Skeletal muscle tissue (tissue), 5 donors: ENCODE data around the gene ZYX. TPM values are rescaled to one million over a fixed set of nuclear protein-coding genes. Genes with fewer than 3 reads are reported as not detected.

Experiments used
- H3K27ac ChIP-seq: one replicate; pipeline ENCODE4 v1.7.0; 2013; ENCODE audit warnings: mild to moderate bottlenecking, low read depth, low read length, inconsistent platforms
- H3K27me3 ChIP-seq, 3 donors: one replicate each; pipeline ENCODE4 v1.7.0; 2013; ENCODE audit warnings: low read length in 3 of 3; ENCODE audit not compliant: control insufficient read depth in 3 of 3, insufficient read depth in 3 of 3
- H3K36me3 ChIP-seq, 3 donors: one replicate each; pipeline ENCODE4 v1.7.0; 2013; ENCODE audit warnings: low read length in 3 of 3; ENCODE audit not compliant: control insufficient read depth in 3 of 3, insufficient read depth in 3 of 3
- H3K4me1 ChIP-seq, 3 donors: one replicate each; pipeline ENCODE4 v1.7.0; 2013; ENCODE audit warnings: low read length in 3 of 3, mild to moderate bottlenecking in 3 of 3; ENCODE audit not compliant: control insufficient read depth in 3 of 3, insufficient read depth in 3 of 3
- H3K4me3 ChIP-seq, 3 donors: one replicate each; pipeline ENCODE4 v1.7.0; 2013; ENCODE audit warnings: low read length in 3 of 3
- H3K9ac ChIP-seq, 3 donors: one replicate each; pipeline ENCODE4 v1.7.0; 2013; ENCODE audit warnings: low read length in 3 of 3, mild to moderate bottlenecking in 3 of 3, moderate library complexity in 2 of 3, low read depth in 1 of 3
- H3K9me3 ChIP-seq, 3 donors: one replicate each; pipeline ENCODE4 v1.7.0; 2013; ENCODE audit warnings: low read length in 3 of 3; ENCODE audit not compliant: control insufficient read depth in 3 of 3
- small RNA-seq: library from RNA; depleted of rRNA; stranded (forward); fragments of <200 nt; gene quantifications from one replicate; pipeline ENCODE3, GENCODE V24; 2014
- total RNA-seq: library from RNA; depleted of rRNA; stranded (reverse); fragments of >200 nt; gene quantifications from one replicate; pipeline ENCODE4 v1.2.3, GENCODE V29; 2014
- donor health status: Osteomylitis.

The ZYX gene
- total RNA-seq, 1 donor from 2014 or later, result 17.7 TPM

DNA sequence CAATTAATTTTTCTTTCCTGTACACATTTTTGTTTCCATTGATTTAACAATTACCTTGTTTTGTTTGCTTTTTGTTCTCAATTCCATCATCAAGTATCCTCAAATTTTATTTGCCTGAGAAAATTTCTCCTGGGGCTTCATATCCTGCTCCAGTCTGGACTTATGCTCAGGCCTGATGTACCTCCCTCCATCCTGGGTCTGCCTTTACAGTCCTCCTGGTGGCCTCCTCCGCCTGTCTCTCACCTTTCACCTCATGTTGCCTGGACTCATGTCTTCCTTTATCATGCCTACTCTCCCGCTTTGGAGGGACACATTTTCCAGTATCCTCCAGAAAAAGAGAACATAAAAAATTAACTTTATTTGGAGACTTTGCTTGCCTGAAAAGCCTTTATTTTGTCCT is 50.0 kb downstream of the ZYX start:
- no peak overlapping the region for H3K27ac ChIP-seq

DNA sequence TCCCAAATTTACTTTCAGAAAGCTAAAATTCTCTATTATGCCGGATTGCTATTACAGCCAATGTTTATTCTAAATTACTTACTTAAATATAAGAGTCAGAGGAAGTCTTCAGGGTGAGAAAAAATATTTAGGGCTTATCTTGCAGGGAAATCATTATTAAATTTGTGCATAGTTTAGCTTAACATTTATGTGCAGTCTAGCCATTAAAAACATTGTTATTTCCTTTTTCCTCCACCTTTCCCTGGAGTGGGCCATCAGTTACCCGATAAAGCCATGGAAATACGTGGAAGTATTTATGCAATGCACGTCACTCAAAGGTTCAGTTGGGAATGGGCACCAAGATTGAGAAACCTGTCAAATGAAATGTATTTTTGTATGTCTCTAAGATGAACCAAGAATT is 52.6 kb downstream of the ZYX start:
- Histone ChIP-seq H3K27me3 (no peaks in the 10 kb centered on the region), H3K4me1 (no peaks in the 10 kb centered on the region), H3K9ac (no peak overlapping the region), H3K36me3 (no peaks in the 10 kb centered on the region), H3K4me3 (no peak overlapping the region), H3K9me3 (no peaks in the 10 kb centered on the region), H3K27ac (no peak overlapping the region)

More for the DNA sequence above, 50.0 kb downstream of the ZYX start:
- Histone ChIP-seq H3K4me1 (no peaks in the 10 kb centered on the region), H3K36me3 (no peaks in the 10 kb centered on the region), H3K4me3 (no peak overlapping the region), H3K27me3 (no peaks in the 10 kb centered on the region), H3K9me3 (no peaks in the 10 kb centered on the region), H3K9ac (no peak overlapping the region)

DNA sequence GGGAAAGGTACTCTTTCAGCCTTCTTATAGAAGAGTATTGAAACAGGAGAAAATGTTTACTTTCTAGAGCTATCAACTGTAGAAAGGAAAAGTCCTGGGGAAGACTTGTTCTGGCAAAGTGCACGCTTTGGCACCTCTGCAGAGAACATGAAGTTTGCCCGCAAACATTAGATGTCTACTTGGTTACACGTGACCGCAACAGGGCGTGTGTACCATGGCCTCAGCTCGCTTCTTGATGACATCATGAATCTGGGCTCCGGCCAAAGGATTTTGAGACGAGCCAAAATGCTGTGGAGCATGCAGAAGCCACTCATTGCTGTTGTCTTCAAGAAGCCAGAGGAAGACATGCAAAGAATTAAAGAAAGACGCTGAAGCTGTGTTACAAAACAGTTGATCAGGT is 53.5 kb downstream of the ZYX start:
- Histone ChIP-seq H3K9ac (no peak overlapping the region), H3K36me3 (no peaks in the 10 kb centered on the region), H3K4me1 (no peaks in the 10 kb centered on the region), H3K9me3 (no peaks in the 10 kb centered on the region), H3K27me3 (no peaks in the 10 kb centered on the region), H3K27ac (no peak overlapping the region), H3K4me3 (no peak overlapping the region)

DNA sequence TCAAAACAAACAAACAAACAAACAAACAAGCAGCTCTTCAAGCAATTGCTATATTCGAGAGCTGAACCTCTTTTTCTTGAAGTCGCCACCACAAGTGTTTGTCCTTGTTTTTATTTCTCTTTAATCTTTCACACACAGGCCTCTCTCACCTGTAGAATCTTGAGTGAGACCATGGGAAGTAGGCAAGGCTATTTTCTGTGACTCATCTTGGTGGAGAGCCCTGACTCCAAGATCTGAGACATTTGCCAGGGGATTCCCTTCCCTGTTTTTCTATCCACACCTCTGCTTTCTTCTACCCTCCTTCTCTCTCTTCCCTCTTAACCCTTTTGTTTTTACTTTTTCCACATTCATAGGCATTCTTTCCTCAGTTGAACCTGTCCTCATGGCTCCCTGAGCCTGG is 54.1 kb downstream of the ZYX start:
- no peaks in the 10 kb centered on the region for H3K36me3 ChIP-seq
- no peak overlapping the region for H3K4me3 ChIP-seq
- H3K4me1 ChIP-seq, result no peaks in the 10 kb centered on the region
- no peak overlapping the region for H3K27ac ChIP-seq
- H3K27me3 ChIP-seq, result no peaks in the 10 kb centered on the region
- H3K9ac ChIP-seq, result no peak overlapping the region
- H3K9me3 ChIP-seq, result no peaks in the 10 kb centered on the region

DNA sequence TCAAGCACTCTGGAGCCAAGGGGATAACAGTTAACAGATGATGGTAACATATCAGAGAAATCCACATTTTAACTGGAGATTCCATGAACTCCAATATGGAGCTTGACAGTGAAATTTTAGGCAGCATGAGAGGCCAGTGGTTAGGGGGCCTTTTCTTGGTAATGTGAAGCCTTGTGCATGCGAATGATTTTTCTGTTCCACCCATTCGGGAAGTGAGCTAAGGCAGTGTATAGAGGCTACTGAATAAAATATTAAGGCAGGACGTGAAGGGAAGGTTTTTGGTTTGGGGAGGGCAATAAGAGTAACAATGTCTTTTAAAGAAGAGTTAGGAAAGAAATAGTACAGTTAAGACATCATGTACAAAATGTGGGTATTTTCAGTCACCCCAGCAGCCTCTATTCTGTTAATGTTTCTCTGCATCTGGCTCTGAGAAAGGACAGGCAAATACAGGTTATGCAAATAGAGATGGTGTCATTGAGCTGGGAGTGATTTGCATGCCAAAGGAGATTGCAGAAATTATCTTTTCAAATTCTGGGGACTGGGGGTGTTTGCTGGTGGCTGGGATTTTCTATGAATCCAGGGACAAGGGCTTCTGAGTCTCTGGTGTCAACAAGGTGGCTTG is 55.3 kb downstream of the ZYX start:
- no peak overlapping the region for H3K27ac ChIP-seq
- no peaks in the 10 kb centered on the region for H3K4me1 ChIP-seq
- no peaks in the 10 kb centered on the region for H3K27me3 ChIP-seq
- H3K9ac ChIP-seq, result no peak overlapping the region
- no peaks in the 10 kb centered on the region for H3K9me3 ChIP-seq
- H3K36me3 ChIP-seq, result no peaks in the 10 kb centered on the region
- H3K4me3 ChIP-seq, result no peak overlapping the region

DNA sequence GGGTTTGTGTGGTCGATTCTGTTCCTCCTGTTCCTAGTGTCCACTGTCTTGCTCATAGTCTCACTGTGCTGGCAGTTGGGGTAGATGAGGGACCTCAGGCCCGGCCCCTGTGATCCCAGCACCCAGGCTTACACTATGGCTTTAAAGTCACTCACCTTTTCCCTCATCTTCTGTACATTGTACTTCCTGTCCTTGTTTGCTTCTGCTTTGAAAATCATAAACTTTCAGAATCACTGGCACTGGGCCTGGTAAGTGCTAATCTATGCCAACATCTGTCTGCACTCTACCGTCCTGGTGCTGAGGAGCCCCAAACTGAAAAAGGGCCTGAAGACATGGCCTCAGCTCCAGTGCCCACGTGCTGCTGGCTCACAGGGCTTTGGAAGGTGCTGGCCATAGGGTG is 56.4 kb downstream of the ZYX start:
- H3K36me3 ChIP-seq, result no peaks in the 10 kb centered on the region
- H3K9me3 ChIP-seq, result no peaks in the 10 kb centered on the region

DNA sequence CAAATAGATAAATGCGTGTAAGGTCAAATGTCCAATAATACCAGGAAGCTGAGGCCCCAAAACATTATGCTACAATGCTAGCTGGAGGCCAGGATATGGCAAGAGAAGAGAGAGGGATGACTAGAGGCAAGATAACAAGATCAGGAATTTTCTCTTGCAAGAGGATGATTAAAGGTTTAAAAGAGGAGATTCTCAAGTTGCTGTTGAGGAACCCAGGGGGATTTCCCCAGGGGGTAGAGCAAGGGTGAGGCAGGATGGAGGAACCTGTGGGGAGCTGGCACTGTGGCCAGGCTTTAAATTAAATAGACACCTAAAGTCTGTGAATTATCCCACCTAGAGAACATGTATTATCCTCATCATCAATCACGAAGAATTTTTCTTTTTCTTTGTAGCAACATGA is 58.7 kb downstream of the ZYX start:
- Histone ChIP-seq H3K27me3 (no peaks in the 10 kb centered on the region), H3K27ac (no peak overlapping the region), H3K9me3 (no peaks in the 10 kb centered on the region), H3K9ac (no peak overlapping the region), H3K36me3 (no peaks in the 10 kb centered on the region), H3K4me1 (no peaks in the 10 kb centered on the region), H3K4me3 (no peak overlapping the region)

More for the DNA sequence above, 56.4 kb downstream of the ZYX start:
- Histone ChIP-seq H3K4me1 (no peaks in the 10 kb centered on the region), H3K27ac (no peak overlapping the region), H3K27me3 (no peaks in the 10 kb centered on the region), H3K9ac (no peak overlapping the region), H3K4me3 (no peak overlapping the region)

Small RNA genes lying within 50 kb of the gene (small RNA-seq; reads per million reads assigned to genes)
- 0.23 reads per million, percentile 10 among the genes with 10 or more reads in this experiment for gene MIR6892

Other genes starting within 250 kb of the ZYX start
- gene PIP, start 249.3 kb upstream of the ZYX start, total RNA-seq, result not detected
- not detected for gene TAS2R39, start 197.9 kb upstream of the ZYX start, total RNA-seq
- not detected for gene TAS2R40, start 159.3 kb upstream of the ZYX start, total RNA-seq
- 61.6 TPM for gene GSTK1, start 117.9 kb upstream of the ZYX start, total RNA-seq
- 1.0 TPM for gene TMEM139, start 96.4 kb upstream of the ZYX start, total RNA-seq
- gene CASP2, start 93.0 kb upstream of the ZYX start, total RNA-seq, result 9.4 TPM
- gene CLCN1, start 65.2 kb upstream of the ZYX start, total RNA-seq, result 4.7 TPM
- gene FAM131B, start 18.6 kb upstream of the ZYX start, total RNA-seq, result 1.0 TPM
- 0.52 TPM for gene EPHA1, start 27.5 kb downstream of the ZYX start, total RNA-seq
- not detected for gene TAS2R60, start 62.1 kb downstream of the ZYX start, total RNA-seq
- not detected for gene TAS2R41, start 96.5 kb downstream of the ZYX start, total RNA-seq
- under 0.01 TPM for gene CTAGE15, start 190.5 kb downstream of the ZYX start, total RNA-seq
- gene TCAF2, start 239.6 kb downstream of the ZYX start, total RNA-seq, result 2.1 TPM